GM12878 (cell line): Measurements from ENCODE around the gene CTNNA3. TPM values are rescaled to one million over a fixed set of nuclear protein-coding genes. Genes with fewer than 3 reads are reported as not detected.

Experiments used
- ATAC-seq: fragments of 200-7000 bp; cut with Tn5 transposase; 3 replicates; pipeline ENCODE4 v1.9.1; 2020; ENCODE audit warnings: mild to moderate bottlenecking, moderate library complexity
- BruUV-seq: library from RNA; stranded (reverse); fragments of 400-500 nt; replicated peaks from 2 replicates; lab custom pipeline; 2021; lab: Mats Ljungman, UMichigan
- CTCF ChIA-PET: fragments of 300-600 bp; sonication (Branson Sonifier 250); formaldehyde crosslinking; extraction: SDS; loops from one replicate; lab custom pipeline; 2021; ENCODE audit warnings: inconsistent platforms; lab: Yijun Ruan, JAX
- POLR2A ChIA-PET: fragments of 350-600 bp; formaldehyde crosslinking; extraction: SDS; loops from one replicate; lab custom pipeline; 2021; ENCODE audit warnings: inconsistent platforms; lab: Charles Lee
- RAD21 ChIA-PET: fragments of 300-600 bp; sonication (Branson Sonifier 250); formaldehyde crosslinking; loops from one replicate; lab custom pipeline; 2023; ENCODE audit warnings: antibody characterized with exemption; ENCODE audit not compliant: unreplicated experiment; lab: Charles Lee
- SMC1A ChIA-PET: fragments of 300-600 bp; sonication (Branson Sonifier 250); formaldehyde crosslinking; loops from one replicate; lab custom pipeline; 2023; ENCODE audit not compliant: unreplicated experiment, uncharacterized antibody; lab: Charles Lee
- DNase-seq: peaks from one replicate; pipeline ENCODE4 v3.0.0-alpha.2; 2011; ENCODE audit warnings: low read depth, low spot score
- FAIRE-seq: peaks from 3 replicates; lab custom pipeline; 2011; peaks lifted over from hg19 to GRCh38; lab: Jason Lieb, UNC
- H2AFZ ChIP-seq: 2 replicates; pipeline ENCODE4 v1.6.0; 2011; ENCODE audit warnings: low read depth, low read length, control low read depth; ENCODE audit not compliant: control insufficient read depth
- H3K27ac ChIP-seq: 2 replicates; pipeline ENCODE4 v1.5.1; 2011; ENCODE audit warnings: control low read depth; ENCODE audit not compliant: control insufficient read depth, insufficient read depth
- H3K27me3 ChIP-seq, 2 experiments: replicated peaks in 1 of 2; 2 replicates each; pipeline versions ENCODE4 v1.6.0 to v1.6.1; 2011; ENCODE audit warnings: low read length in 1 of 2; ENCODE audit not compliant: control insufficient read depth in 2 of 2, insufficient read depth in 2 of 2
- H3K36me3 ChIP-seq, 2 experiments: 2 replicates each; pipeline ENCODE4 v1.5.1; 2011; ENCODE audit warnings: low read length in 1 of 2; ENCODE audit not compliant: control insufficient read depth in 2 of 2, insufficient read depth in 2 of 2
- H3K4me1 ChIP-seq: 2 replicates; pipeline ENCODE4 v1.6.1; 2011; ENCODE audit warnings: mild to moderate bottlenecking, low read length, moderate library complexity, mixed read lengths; ENCODE audit not compliant: control insufficient read depth, insufficient read depth
- H3K4me2 ChIP-seq: 2 replicates; pipeline ENCODE4 v1.6.0; 2011; ENCODE audit warnings: control low read depth; ENCODE audit not compliant: control insufficient read depth, insufficient read depth
- H3K4me3 ChIP-seq: fragments of 200-600 bp; sonication (generic); 2 replicates; pipeline ENCODE4 v1.5.1; 2016
- H3K79me2 ChIP-seq: 2 replicates; pipeline ENCODE4 v1.6.0; 2011; ENCODE audit warnings: low read length; ENCODE audit not compliant: control insufficient read depth, insufficient read depth
- H3K9ac ChIP-seq: 2 replicates; pipeline ENCODE4 v1.8.0; 2011; ENCODE audit warnings: low read length, control low read depth, mixed read lengths; ENCODE audit not compliant: control insufficient read depth, insufficient read depth
- H3K9me3 ChIP-seq: replicated peaks from 3 replicates; pipeline ENCODE4 v1.5.1; 2011; ENCODE audit warnings: mild to moderate bottlenecking, low read length; ENCODE audit not compliant: control insufficient read depth, insufficient read depth
- H4K20me1 ChIP-seq: 2 replicates; pipeline ENCODE4 v1.6.0; 2011; ENCODE audit not compliant: control insufficient read depth, insufficient read depth
- ESRRA ChIP-seq: IDR thresholded peaks from 2 replicates; pipeline ENCODE4 v1.6.1; 2012; ENCODE audit warnings: mild to moderate bottlenecking, low read length, improper control_type of control experiment
- EZH2 ChIP-seq: IDR thresholded peaks from 2 replicates; pipeline ENCODE4 v1.6.1; 2012; ENCODE audit warnings: low read depth, mild to moderate bottlenecking, control low read depth, inconsistent platforms, low read length, borderline replicate concordance; ENCODE audit not compliant: control insufficient read depth
- GATAD2B ChIP-seq: fragments of 450-650 bp; conservative IDR thresholded peaks from 2 replicates; pipeline ENCODE4 v1.6.1; 2017; ENCODE audit warnings: low read depth, mild to moderate bottlenecking, moderate library complexity
- JUND ChIP-seq: IDR thresholded peaks from 2 replicates; pipeline ENCODE4 v1.6.1; 2012; ENCODE audit warnings: low read depth, mild to moderate bottlenecking, low read length, improper control_type of control experiment, moderate library complexity
- KAT2A ChIP-seq: conservative IDR thresholded peaks from 2 replicates; pipeline ENCODE4 v1.6.1; 2011; ENCODE audit warnings: low read depth, low read length; ENCODE audit not compliant: control insufficient read depth
- NR2C1 ChIP-seq: fragments of 450-650 bp; IDR thresholded peaks from 2 replicates; pipeline ENCODE4 v1.6.1; 2017; ENCODE audit warnings: antibody characterized with exemption, mild to moderate bottlenecking, moderate library complexity
- NR2F1 ChIP-seq: fragments of 450-650 bp; conservative IDR thresholded peaks from 2 replicates; pipeline ENCODE4 v1.6.1; 2017; ENCODE audit warnings: mild to moderate bottlenecking
- POLR2AphosphoS5 ChIP-seq: IDR thresholded peaks from 2 replicates; pipeline ENCODE4 v1.6.1; 2011; ENCODE audit warnings: mild to moderate bottlenecking, low read length, inconsistent platforms
- RBBP5 ChIP-seq: fragments of 200-600 bp; sonication (generic); conservative IDR thresholded peaks from 2 replicates; pipeline ENCODE4 v1.6.1; 2016
- SMC3 ChIP-seq: IDR thresholded peaks from 2 replicates; pipeline ENCODE4 v1.6.1; 2011; ENCODE audit warnings: low read length, improper control_type of control experiment, borderline replicate concordance
- TARDBP ChIP-seq: IDR thresholded peaks from 2 replicates; pipeline ENCODE4 v1.6.1; 2016; ENCODE audit warnings: borderline replicate concordance
- ZBED1 ChIP-seq: IDR thresholded peaks from 2 replicates; pipeline ENCODE4 v1.6.1; 2016; ENCODE audit warnings: borderline replicate concordance
- ZZZ3 ChIP-seq: IDR thresholded peaks from 2 replicates; pipeline ENCODE4 v1.6.1; 2011; ENCODE audit warnings: low read depth; ENCODE audit not compliant: control insufficient read depth, insufficient read length
- WGBS: methylation state at CpG from one replicate; pipeline ENCODE4 v1.1.6; 2016; ENCODE audit warnings: low lambda C conversion rate; ENCODE audit not compliant: insufficient replicate concordance, insufficient coverage; ENCODE audit errors: missing lambda C conversion rate; 5-methylcytosine and 5-hydroxymethylcytosine counted together
- in situ Hi-C: fragments of 300-500 bp; cut with MboI; formaldehyde crosslinking; loops from 9 replicates; pipeline ENCODE4 v1.14.3; 2018; ENCODE audit warnings: mixed read lengths
- intact Hi-C: fragments of 100-400 bp; cut with micrococcal nuclease; formaldehyde crosslinking; loops from one replicate; pipeline ENCODE4 v1.14.2; 2022; ENCODE audit not compliant: unreplicated experiment
- polyA plus RNA-seq, 11 experiments: library from polyadenylated mRNA; depleted of rRNA in 4 of 11; unstranded in 6 of 11; stranded (reverse) in 5 of 11; fragments of >200 nt; fragmentation: Nextera tagmentation in 4 of 11; fragmentation: Illumina TruSeq in 1 of 11; extraction: Ambion mirVana in 4 of 11; extraction: Trizol in 1 of 11; gene quantifications; 1 replicate in 1 of 11; 2 replicates in 10 of 11; pipeline versions ENCODE4 v1.2.1 to v1.2.3, GENCODE V29; 2011 to 2016; ENCODE audit warnings: inconsistent platforms in 2 of 11, missing spikeins in 2 of 11, low read depth in 1 of 11
- total RNA-seq, 4 experiments: library from RNA; depleted of rRNA in 3 of 4; stranded (reverse); fragments of >200 nt in 3 of 4; fragmentation: Illumina TruSeq in 1 of 4; extraction: Trizol in 1 of 4; gene quantifications; 2 replicates each; pipeline versions ENCODE4 v1.2.1 to v1.2.3, GENCODE V29; 2013 to 2021
- TF ChIP-seq, protein P1 (sequence below): IDR thresholded peaks from 2 replicates; pipeline ENCODE4 v1.6.1; 2012; ENCODE audit warnings: low read length, inconsistent platforms
- TF ChIP-seq, protein P2 (sequence below): fragments of 450-650 bp; IDR thresholded peaks from 2 replicates; pipeline ENCODE4 v1.6.1; 2017; ENCODE audit warnings: mild to moderate bottlenecking, low read depth, inconsistent platforms; ENCODE audit not compliant: poor library complexity, severe bottlenecking
- TF ChIP-seq, protein P3 (sequence below): fragments of 450-650 bp; conservative IDR thresholded peaks from 2 replicates; pipeline ENCODE4 v1.6.1; 2017; ENCODE audit warnings: mild to moderate bottlenecking, moderate library complexity

The CTNNA3 gene
- total and polyA plus RNA-seq, 10 of the 15 experiments (the other 5 are each of a cell fraction or from before 2014, with no cell fraction given): under 0.01 to 4.5 (median 0.22) TPM; not detected in 2

DNA sequence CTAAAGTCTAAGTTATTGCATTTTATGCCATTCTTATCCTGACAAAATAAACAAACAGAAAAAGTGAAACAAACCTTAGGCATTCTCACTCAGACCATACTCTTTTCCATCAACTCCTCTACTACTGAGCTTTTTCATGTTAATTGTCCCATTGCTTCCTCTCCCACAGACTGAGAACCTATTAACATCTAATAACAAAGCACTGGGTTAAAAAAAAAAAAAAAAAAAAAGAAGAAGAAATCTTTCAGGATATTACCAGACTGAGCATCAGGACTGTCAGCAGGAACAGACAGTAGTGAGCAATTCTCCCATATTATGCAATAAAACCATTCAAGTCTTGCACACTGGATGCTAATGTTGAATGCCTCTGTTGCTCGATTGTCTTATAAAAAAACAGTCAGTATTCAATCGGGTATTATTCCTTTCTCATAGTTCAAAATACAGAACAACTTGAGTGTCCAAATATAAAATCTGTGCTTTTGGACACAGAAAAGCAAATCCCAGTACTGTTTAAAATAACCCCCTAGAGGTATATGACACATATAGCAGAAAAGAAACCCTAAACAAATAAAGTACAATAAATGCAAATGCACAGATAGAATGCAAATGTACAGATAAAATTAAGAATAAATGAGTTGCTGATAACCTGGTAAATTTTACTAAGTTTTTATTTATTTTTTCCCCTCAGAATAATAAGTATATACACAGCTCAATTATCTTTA lies 1301.5 kb downstream of the CTNNA3 start:
- Histone ChIP-seq H3K9me3 (no peaks in the 10 kb centered on the region), H3K27me3 (no peaks in the 10 kb centered on the region), H3K4me3 (no peak overlapping the region), H3K36me3 (no peaks in the 10 kb centered on the region), H3K4me2 (no peak overlapping the region), H2AFZ (no peak overlapping the region), H3K79me2 (no peaks in the 10 kb centered on the region), H4K20me1 (no peaks in the 10 kb centered on the region), H3K9ac (no peak overlapping the region), H3K27ac (no peak overlapping the region), H3K4me1 (no peaks in the 10 kb centered on the region)
- in situ Hi-C loops: no loop called here
- SMC1A ChIA-PET: interaction anchor here (0.7 kb wide), 1 partner anchor 23 kb away, joined by 3 read pairs; no protein-coding TSS in a partner anchor
- RAD21 ChIA-PET: no interaction called here
- POLR2A ChIA-PET: no interaction called here
- DNase-seq (no peak), ATAC-seq (no peak), FAIRE-seq (no peak)
- CTCF ChIA-PET: no interaction called here
- 0% methylated on average over 2 of the region's 2 CpGs for WGBS
- BruUV-seq: no TSS peak
- intact Hi-C loops: no loop called here
- TF ChIP-seq, protein P1, sequence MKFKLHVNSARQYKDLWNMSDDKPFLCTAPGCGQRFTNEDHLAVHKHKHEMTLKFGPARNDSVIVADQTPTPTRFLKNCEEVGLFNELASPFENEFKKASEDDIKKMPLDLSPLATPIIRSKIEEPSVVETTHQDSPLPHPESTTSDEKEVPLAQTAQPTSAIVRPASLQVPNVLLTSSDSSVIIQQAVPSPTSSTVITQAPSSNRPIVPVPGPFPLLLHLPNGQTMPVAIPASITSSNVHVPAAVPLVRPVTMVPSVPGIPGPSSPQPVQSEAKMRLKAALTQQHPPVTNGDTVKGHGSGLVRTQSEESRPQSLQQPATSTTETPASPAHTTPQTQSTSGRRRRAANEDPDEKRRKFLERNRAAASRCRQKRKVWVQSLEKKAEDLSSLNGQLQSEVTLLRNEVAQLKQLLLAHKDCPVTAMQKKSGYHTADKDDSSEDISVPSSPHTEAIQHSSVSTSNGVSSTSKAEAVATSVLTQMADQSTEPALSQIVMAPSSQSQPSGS: no peak
- TF ChIP-seq KAT2A (no peak), RBBP5 (no peak), GATAD2B (no peak), ESRRA (no peak), JUND (no peak), SMC3 (no peak), NR2C1 (no peak), ZZZ3 (no peak), ZBED1 (no peak), POLR2AphosphoS5 (no peak), NR2F1 (no peak), EZH2 (no peak), TARDBP (no peak)
- TF ChIP-seq, protein P2, sequence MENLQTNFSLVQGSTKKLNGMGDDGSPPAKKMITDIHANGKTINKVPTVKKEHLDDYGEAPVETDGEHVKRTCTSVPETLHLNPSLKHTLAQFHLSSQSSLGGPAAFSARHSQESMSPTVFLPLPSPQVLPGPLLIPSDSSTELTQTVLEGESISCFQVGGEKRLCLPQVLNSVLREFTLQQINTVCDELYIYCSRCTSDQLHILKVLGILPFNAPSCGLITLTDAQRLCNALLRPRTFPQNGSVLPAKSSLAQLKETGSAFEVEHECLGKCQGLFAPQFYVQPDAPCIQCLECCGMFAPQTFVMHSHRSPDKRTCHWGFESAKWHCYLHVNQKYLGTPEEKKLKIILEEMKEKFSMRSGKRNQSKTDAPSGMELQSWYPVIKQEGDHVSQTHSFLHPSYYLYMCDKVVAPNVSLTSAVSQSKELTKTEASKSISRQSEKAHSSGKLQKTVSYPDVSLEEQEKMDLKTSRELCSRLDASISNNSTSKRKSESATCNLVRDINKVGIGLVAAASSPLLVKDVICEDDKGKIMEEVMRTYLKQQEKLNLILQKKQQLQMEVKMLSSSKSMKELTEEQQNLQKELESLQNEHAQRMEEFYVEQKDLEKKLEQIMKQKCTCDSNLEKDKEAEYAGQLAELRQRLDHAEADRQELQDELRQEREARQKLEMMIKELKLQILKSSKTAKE: no peak
- TF ChIP-seq, protein P3, sequence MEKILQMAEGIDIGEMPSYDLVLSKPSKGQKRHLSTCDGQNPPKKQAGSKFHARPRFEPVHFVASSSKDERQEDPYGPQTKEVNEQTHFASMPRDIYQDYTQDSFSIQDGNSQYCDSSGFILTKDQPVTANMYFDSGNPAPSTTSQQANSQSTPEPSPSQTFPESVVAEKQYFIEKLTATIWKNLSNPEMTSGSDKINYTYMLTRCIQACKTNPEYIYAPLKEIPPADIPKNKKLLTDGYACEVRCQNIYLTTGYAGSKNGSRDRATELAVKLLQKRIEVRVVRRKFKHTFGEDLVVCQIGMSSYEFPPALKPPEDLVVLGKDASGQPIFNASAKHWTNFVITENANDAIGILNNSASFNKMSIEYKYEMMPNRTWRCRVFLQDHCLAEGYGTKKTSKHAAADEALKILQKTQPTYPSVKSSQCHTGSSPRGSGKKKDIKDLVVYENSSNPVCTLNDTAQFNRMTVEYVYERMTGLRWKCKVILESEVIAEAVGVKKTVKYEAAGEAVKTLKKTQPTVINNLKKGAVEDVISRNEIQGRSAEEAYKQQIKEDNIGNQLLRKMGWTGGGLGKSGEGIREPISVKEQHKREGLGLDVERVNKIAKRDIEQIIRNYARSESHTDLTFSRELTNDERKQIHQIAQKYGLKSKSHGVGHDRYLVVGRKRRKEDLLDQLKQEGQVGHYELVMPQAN: no peak
